Breast epithelium (tissue), 4 donors: ENCODE results near the gene NSMF. TPM values are rescaled to one million over a fixed set of nuclear protein-coding genes. Genes with fewer than 3 reads are reported as not detected.

Experiments used
- DNase-seq, 2 donors: peaks; one replicate each; pipeline ENCODE4 v3.0.0-alpha.2; 2019; ENCODE audit warnings: low spot score in 2 of 2
- H3K27ac ChIP-seq, 2 donors: fragments of 200-600 bp; sonication (generic) in 1 of 2; one replicate each; pipeline ENCODE4 v1.5.1; 2016 to 2019; ENCODE audit warnings: mild to moderate bottlenecking in 1 of 2
- H3K27me3 ChIP-seq, 2 donors: fragments of 200-600 bp; sonication (generic) in 1 of 2; one replicate each; pipeline versions ENCODE4 v1.5.1 to v1.6.0; 2017 to 2019; ENCODE audit warnings: control low read depth in 1 of 2, mild to moderate bottlenecking in 1 of 2
- H3K36me3 ChIP-seq: fragments of 200-600 bp; one replicate; pipeline ENCODE4 v1.5.1; 2019
- H3K4me1 ChIP-seq, 2 donors: fragments of 200-600 bp; sonication (generic); one replicate each; pipeline ENCODE4 v1.5.1; 2016 to 2019; ENCODE audit warnings: control low read depth in 1 of 2
- H3K4me3 ChIP-seq, 3 donors: fragments of 200-600 bp; sonication (generic); 1 replicate in 2 of 3; 2 replicates in 1 of 3; pipeline ENCODE4 v1.5.1; 2016 to 2019; ENCODE audit warnings: mild to moderate bottlenecking in 3 of 3, moderate library complexity in 2 of 3
- H3K9me3 ChIP-seq, 2 donors: fragments of 200-600 bp; sonication (generic) in 1 of 2; one replicate each; pipeline ENCODE4 v1.5.1; 2016 to 2019; ENCODE audit warnings: control low read depth in 1 of 2
- CTCF ChIP-seq, 3 donors: fragments of 450-650 bp; IDR thresholded peaks; one replicate each; pipeline ENCODE4 v1.5.1; 2016 to 2017; ENCODE audit warnings: antibody characterized with exemption in 3 of 3, mild to moderate bottlenecking in 3 of 3, moderate library complexity in 3 of 3
- POLR2A ChIP-seq: fragments of 450-650 bp; IDR thresholded peaks from one replicate; pipeline ENCODE4 v1.6.1; 2016; ENCODE audit warnings: antibody characterized with exemption, mild to moderate bottlenecking, moderate library complexity
- POLR2AphosphoS5 ChIP-seq, 3 donors: sonication (generic); formaldehyde crosslinking; IDR thresholded peaks; one replicate each; pipeline ENCODE4 v1.6.1; 2017; ENCODE audit warnings: antibody characterized with exemption in 3 of 3
- intact Hi-C: fragments of 100-400 bp; cut with DNase I; formaldehyde crosslinking; loops from one replicate; pipeline ENCODE4 v1.15.1; 2023; ENCODE audit warnings: low total_unique reads
- total RNA-seq, 3 donors: library from RNA; depleted of rRNA; stranded (reverse); fragments of >200 nt; gene quantifications; one replicate each; pipeline ENCODE4 v1.1.0, GENCODE V29; 2016

The NSMF gene
- total RNA-seq, 3 donors from 2014 or later: 30.9 to 38.4 (median 37.4) TPM

GRCh38 chr9:137482094-137482781, 23.1 kb upstream of the NSMF start:
- H3K36me3 ChIP-seq: no peaks in the 10 kb centered on the region
- H3K9me3 ChIP-seq: no peaks in the 10 kb centered on the region
- H3K27ac ChIP-seq: peak overlapping the region; percentile 40 to 41
- H3K4me1 ChIP-seq: no peaks in the 10 kb centered on the region
- intact Hi-C loops: no loop called here
- DNase-seq: peak; percentile 83 to 84
- peak overlapping the region in 1 of 3 donors; percentile 22 for H3K4me3 ChIP-seq
- H3K27me3 ChIP-seq: no peaks in the 10 kb centered on the region
- TF ChIP-seq POLR2A (no peak), POLR2AphosphoS5 (IDR thresholded peaks at IDR 0.05) (peak in 2 of 3 donors; percentile 48 to 73)

GRCh38 chr9:137480686-137481683, 21.9 kb upstream of the NSMF start:
- DNase-seq: no peak
- intact Hi-C loops: no loop called here
- Histone ChIP-seq H3K27ac (no peak overlapping the region), H3K4me3 (no peak overlapping the region), H3K9me3 (peaks cover 0 to 4% of the 10 kb centered on the region in 2 donors), H3K4me1 (no peaks in the 10 kb centered on the region), H3K36me3 (no peaks in the 10 kb centered on the region), H3K27me3 (no peaks in the 10 kb centered on the region)
- TF ChIP-seq POLR2A (no peak), POLR2AphosphoS5 (IDR thresholded peaks at IDR 0.05) (no peak), CTCF (IDR thresholded peaks at IDR 0.05) (no peak)

- peaks cover 6 to 13% of the 10 kb centered on the region in 2 donors for H3K9me3 ChIP-seq
- intact Hi-C loops: no loop called here
- TF ChIP-seq CTCF (IDR thresholded peaks at IDR 0.05) (no peak), POLR2A (no peak), POLR2AphosphoS5 (IDR thresholded peaks at IDR 0.05) (no peak)
- H3K4me1 ChIP-seq: no peaks in the 10 kb centered on the region
- no peaks in the 10 kb centered on the region for H3K36me3 ChIP-seq
- no peak for DNase-seq
- H3K27ac ChIP-seq: no peak overlapping the region
- H3K27me3 ChIP-seq: no peaks in the 10 kb centered on the region
- no peak overlapping the region for H3K4me3 ChIP-seq
Observed at GRCh38 chr9:137479892-137480685, 21.0 kb upstream of the NSMF start.

GRCh38 chr9:137478962-137479861, 20.1 kb upstream of the NSMF start:
- H3K4me3 ChIP-seq: no peak overlapping the region
- H3K36me3 ChIP-seq: no peaks in the 10 kb centered on the region
- TF ChIP-seq CTCF (IDR thresholded peaks at IDR 0.05) (no peak), POLR2A (no peak), POLR2AphosphoS5 (IDR thresholded peaks at IDR 0.05) (no peak)
- no peaks in the 10 kb centered on the region for H3K27me3 ChIP-seq
- intact Hi-C loops: no loop called here
- DNase-seq: no peak
- no peaks in the 10 kb centered on the region for H3K4me1 ChIP-seq
- H3K27ac ChIP-seq: no peak overlapping the region
- H3K9me3 ChIP-seq: peaks cover 7 to 14% of the 10 kb centered on the region in 2 donors
